IPS-18a (cell line): ENCODE results near the gene CLSTN2.

Experiments
- H3K27ac ChIP-seq: one replicate; pipeline ENCODE4 v1.5.1; 2013; ENCODE audit warnings: low read length
- H3K27me3 ChIP-seq: one replicate; pipeline ENCODE4 v1.6.1; 2013; ENCODE audit warnings: mild to moderate bottlenecking, low read length; ENCODE audit not compliant: control insufficient read depth, insufficient read depth
- H3K36me3 ChIP-seq: one replicate; pipeline ENCODE4 v1.6.1; 2013; ENCODE audit warnings: low read depth, low read length; ENCODE audit not compliant: control insufficient read depth
- H3K4me1 ChIP-seq: one replicate; pipeline ENCODE4 v1.6.1; 2013; ENCODE audit warnings: low read depth, low read length; ENCODE audit not compliant: control insufficient read depth
- H3K4me3 ChIP-seq: one replicate; pipeline ENCODE4 v1.5.1; 2013; ENCODE audit warnings: low read length
- H3K9ac ChIP-seq: one replicate; pipeline ENCODE4 v1.6.1; 2013; ENCODE audit warnings: mild to moderate bottlenecking, low read length, moderate library complexity
- H3K9me3 ChIP-seq: one replicate; pipeline ENCODE4 v1.6.1; 2013; ENCODE audit warnings: low read depth, low read length; ENCODE audit not compliant: control insufficient read depth

The CLSTN2 gene

GRCh38 chr3:140497331-140497730 is 562.3 kb downstream of the CLSTN2 start:
- Histone ChIP-seq H3K36me3 (no peaks in the 10 kb centered on the region), H3K9ac (no peak overlapping the region), H3K9me3 (no peaks in the 10 kb centered on the region), H3K4me1 (peaks cover 6% of the 10 kb centered on the region), H3K4me3 (no peak overlapping the region), H3K27me3 (no peaks in the 10 kb centered on the region), H3K27ac (no peak overlapping the region)

- H3K9ac ChIP-seq = no peak overlapping the region
- no peaks in the 10 kb centered on the region for H3K27me3 ChIP-seq
- no peaks in the 10 kb centered on the region for H3K36me3 ChIP-seq
- no peak overlapping the region for H3K27ac ChIP-seq
- H3K4me1 ChIP-seq = peaks cover 6% of the 10 kb centered on the region
- H3K9me3 ChIP-seq = no peaks in the 10 kb centered on the region
- H3K4me3 ChIP-seq = no peak overlapping the region
Measured at GRCh38 chr3:140499114-140499757, 564.3 kb downstream of the CLSTN2 start.

GRCh38 chr3:140500473-140500872 is 565.5 kb downstream of the CLSTN2 start:
- H3K27me3 ChIP-seq = no peaks in the 10 kb centered on the region
- no peak overlapping the region for H3K27ac ChIP-seq
- H3K4me1 ChIP-seq = peaks cover 18% of the 10 kb centered on the region

DNA sequence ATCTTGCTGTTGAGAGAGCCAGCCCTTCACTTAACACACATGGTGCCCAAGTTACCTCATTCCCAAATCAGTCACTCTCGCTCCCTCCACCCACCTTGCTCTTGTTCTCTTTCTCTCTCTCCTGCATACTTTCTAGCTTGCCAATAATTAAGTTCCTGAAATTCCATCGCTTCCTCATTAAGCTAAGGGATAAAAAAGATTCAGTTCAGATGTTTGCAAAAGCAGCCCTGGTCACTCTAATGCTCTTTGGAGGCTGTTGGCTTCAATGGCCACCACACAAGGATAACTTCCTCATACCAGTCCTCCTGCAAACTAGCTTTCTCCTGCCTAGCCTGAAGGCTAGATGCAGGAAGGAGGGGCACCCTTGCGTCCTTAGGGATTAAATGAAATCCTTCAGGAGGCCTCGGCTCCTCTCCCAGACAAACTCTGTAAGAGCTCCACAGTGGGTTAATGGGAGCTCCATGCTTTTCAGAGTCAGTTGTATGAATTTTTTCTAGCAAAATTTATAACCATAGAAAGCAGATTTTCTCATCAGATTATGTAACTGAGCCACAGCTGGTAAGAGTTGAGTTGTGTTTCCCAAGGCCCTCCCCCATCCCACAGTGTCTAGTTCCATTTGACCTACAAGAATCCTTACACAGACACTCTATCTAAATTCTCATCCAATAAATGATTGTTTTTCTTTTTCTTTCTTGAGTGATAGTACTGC is 566.2 kb downstream of the CLSTN2 start:
- Histone ChIP-seq H3K9ac (no peak overlapping the region), H3K4me1 (peaks cover 25% of the 10 kb centered on the region), H3K9me3 (no peaks in the 10 kb centered on the region), H3K36me3 (no peaks in the 10 kb centered on the region), H3K4me3 (no peak overlapping the region), H3K27me3 (no peaks in the 10 kb centered on the region), H3K27ac (no peak overlapping the region)

More at GRCh38 chr3:140500473-140500872, 565.5 kb downstream of the CLSTN2 start:
- Histone ChIP-seq H3K9ac (no peak overlapping the region), H3K4me3 (no peak overlapping the region), H3K9me3 (no peaks in the 10 kb centered on the region), H3K36me3 (no peaks in the 10 kb centered on the region)

- Histone ChIP-seq H3K9ac (no peak overlapping the region), H3K4me3 (no peak overlapping the region), H3K36me3 (no peaks in the 10 kb centered on the region)
Measured at GRCh38 chr3:140501770-140502364, 566.9 kb downstream of the CLSTN2 start.

DNA sequence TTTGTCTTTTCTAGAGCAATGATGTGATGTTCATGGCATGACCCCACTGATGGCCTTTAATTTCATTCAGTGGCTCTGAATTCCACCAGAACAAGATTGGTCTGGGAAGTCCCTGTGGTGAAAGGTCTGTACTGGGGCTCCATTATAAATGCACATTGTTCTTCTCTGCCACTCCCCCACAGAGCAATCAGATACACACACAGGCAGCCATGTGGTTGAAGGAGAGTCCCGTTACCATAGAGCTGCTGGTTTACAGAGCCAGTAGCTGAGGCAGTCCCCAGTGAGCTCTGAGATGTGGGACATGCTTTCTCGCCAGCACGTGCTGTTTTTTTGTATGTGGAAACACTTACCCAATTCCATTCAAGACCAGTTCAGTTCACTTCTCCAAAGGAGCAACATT is 570.2 kb downstream of the CLSTN2 start:
- no peaks in the 10 kb centered on the region for H3K36me3 ChIP-seq
- no peaks in the 10 kb centered on the region for H3K27me3 ChIP-seq
- no peak overlapping the region for H3K4me3 ChIP-seq
- no peaks in the 10 kb centered on the region for H3K9me3 ChIP-seq
- H3K4me1 ChIP-seq = peaks cover 45% of the 10 kb centered on the region
- H3K9ac ChIP-seq = no peak overlapping the region
- no peak overlapping the region for H3K27ac ChIP-seq

More at GRCh38 chr3:140501770-140502364, 566.9 kb downstream of the CLSTN2 start:
- Histone ChIP-seq H3K27ac (no peak overlapping the region), H3K4me1 (peaks cover 29% of the 10 kb centered on the region), H3K9me3 (no peaks in the 10 kb centered on the region), H3K27me3 (no peaks in the 10 kb centered on the region)

DNA sequence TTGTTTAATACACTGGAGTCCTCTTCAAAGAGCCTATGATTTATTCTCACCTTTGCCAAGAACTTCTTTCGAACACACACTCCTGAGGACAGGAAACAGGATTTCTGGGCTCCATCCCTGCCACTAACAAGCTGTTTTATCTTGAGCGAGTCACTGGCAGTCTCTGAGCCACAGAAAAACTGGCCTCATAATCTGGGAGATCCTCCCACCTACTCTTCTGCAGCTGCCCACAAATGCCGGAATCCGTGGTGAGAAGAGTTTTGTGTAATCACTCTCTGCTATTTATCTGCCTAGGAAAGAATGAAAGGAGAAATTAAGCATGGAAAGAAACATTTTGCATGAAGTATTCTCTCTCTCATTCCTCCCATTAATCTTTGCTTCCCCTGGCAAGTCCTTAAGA is 570.9 kb downstream of the CLSTN2 start:
- H3K4me3 ChIP-seq = no peak overlapping the region
- H3K9ac ChIP-seq = no peak overlapping the region
- H3K27ac ChIP-seq = no peak overlapping the region
- H3K27me3 ChIP-seq = no peaks in the 10 kb centered on the region
- peaks cover 49% of the 10 kb centered on the region for H3K4me1 ChIP-seq
- H3K9me3 ChIP-seq = no peaks in the 10 kb centered on the region
- H3K36me3 ChIP-seq = no peaks in the 10 kb centered on the region

GRCh38 chr3:140508550-140508949 is 573.6 kb downstream of the CLSTN2 start:
- Histone ChIP-seq H3K27ac (no peak overlapping the region), H3K36me3 (no peaks in the 10 kb centered on the region), H3K9me3 (no peaks in the 10 kb centered on the region), H3K4me3 (no peak overlapping the region), H3K27me3 (no peaks in the 10 kb centered on the region), H3K9ac (no peak overlapping the region), H3K4me1 (peaks cover 49% of the 10 kb centered on the region)

GRCh38 chr3:140509534-140509933 is 574.5 kb downstream of the CLSTN2 start:
- no peak overlapping the region for H3K9ac ChIP-seq
- no peaks in the 10 kb centered on the region for H3K9me3 ChIP-seq
- peaks cover 47% of the 10 kb centered on the region for H3K4me1 ChIP-seq
- no peaks in the 10 kb centered on the region for H3K27me3 ChIP-seq
- H3K27ac ChIP-seq = no peak overlapping the region
- no peaks in the 10 kb centered on the region for H3K36me3 ChIP-seq
- H3K4me3 ChIP-seq = peak overlapping the region; percentile 16

GRCh38 chr3:140510303-140510861 is 575.4 kb downstream of the CLSTN2 start:
- H3K27me3 ChIP-seq = no peaks in the 10 kb centered on the region
- no peak overlapping the region for H3K27ac ChIP-seq
- H3K9ac ChIP-seq = no peak overlapping the region
- no peaks in the 10 kb centered on the region for H3K9me3 ChIP-seq
- H3K4me1 ChIP-seq = peaks cover 39% of the 10 kb centered on the region
- H3K4me3 ChIP-seq = peak overlapping the region; percentile 16
- H3K36me3 ChIP-seq = no peaks in the 10 kb centered on the region

DNA sequence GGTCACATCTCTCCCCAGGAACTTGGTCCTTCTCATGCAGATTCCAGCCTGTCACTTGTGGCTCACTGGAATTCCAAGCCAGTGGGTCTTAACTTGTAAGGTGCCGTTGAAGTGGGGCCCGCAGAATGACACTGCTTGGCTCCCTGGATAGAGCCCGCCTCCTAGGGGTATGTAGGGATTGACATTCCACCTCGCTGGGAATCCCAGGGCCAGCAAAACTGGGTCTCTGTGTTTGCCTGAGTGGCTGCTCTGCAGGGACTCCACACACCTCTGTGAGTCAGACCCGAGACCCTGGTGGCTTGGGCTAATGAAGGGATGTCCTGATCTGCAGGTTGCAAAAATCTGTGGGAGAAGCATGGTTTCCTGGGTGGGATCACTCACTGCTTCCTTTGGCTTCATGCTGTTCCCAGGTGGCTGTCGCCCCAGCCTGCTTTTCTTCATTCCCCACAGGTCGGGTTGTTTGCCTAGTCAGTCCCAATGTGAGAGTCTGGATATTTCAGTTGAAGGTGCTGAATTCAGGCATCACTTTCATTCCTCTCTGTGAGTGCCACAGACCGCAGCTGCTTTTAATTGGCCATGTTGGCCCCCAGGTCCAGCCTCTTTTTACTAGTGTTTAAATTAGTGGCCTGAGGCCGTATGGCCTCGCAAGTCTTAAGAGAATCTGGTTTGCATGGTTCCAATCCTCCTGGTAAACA is 586.9 kb downstream of the CLSTN2 start:
- Histone ChIP-seq H3K4me3 (no peak overlapping the region), H3K27ac (no peak overlapping the region), H3K36me3 (no peaks in the 10 kb centered on the region), H3K9me3 (no peaks in the 10 kb centered on the region), H3K27me3 (no peaks in the 10 kb centered on the region), H3K9ac (no peak overlapping the region), H3K4me1 (peaks cover 6% of the 10 kb centered on the region)
